ENCODE measurements around the gene CCDC57.

- no peak for TF ChIP-seq CTCF (IDR thresholded peaks at IDR 0.05)
- no peak for TF ChIP-seq EP300 (IDR thresholded peaks at IDR 0.05; ENCODE audit: low read depth)
- no peak for TF ChIP-seq POLR2A (IDR thresholded peaks at IDR 0.05)
Observed at GRCh38 chr17:82118168-82118814, 94.4 kb downstream of the CCDC57 start.

Measured in transverse colon (tissue), 3 donors.